ENCODE data around the gene KAT7. TPM values are rescaled to one million over a fixed set of nuclear protein-coding genes. Genes with fewer than 3 reads are reported as not detected.

The KAT7 gene
- total RNA-seq, 2 donors from 2014 or later, result 48.3 to 78.6 TPM

DNA sequence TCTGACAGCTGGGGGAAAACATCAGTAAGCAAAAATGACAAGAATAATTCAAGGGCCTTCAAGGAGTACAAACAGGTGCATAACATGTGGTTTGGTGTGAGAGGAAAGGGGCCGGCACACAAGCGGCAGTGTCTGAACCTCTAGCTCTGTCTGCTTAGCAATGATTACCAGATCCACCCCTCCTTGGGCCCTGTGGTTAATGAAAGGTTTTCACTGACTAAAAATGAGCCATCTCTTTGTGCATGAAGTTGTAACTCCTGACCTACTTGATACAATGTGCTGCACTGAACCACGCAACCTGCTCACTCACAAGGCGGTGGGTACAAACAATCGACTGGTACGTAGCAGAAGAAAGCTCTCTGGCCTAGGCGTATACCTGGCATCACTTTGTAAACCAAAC, 39.7 kb upstream of the KAT7 start:
- Histone ChIP-seq H3K36me3 (no peaks in the 10 kb centered on the region), H3K4me3 (no peak overlapping the region), H3K27ac (no peak overlapping the region), H3K4me1 (replicated peaks) (no peaks in the 10 kb centered on the region), H3K9me3 (no peaks in the 10 kb centered on the region), H3K27me3 (replicated peaks; ENCODE audit: insufficient read depth) (no peaks in the 10 kb centered on the region)
- TF ChIP-seq POLR2A (IDR thresholded peaks at IDR 0.05) (no peak), POLR2AphosphoS5 (IDR thresholded peaks at IDR 0.05) (no peak)
- TF ChIP-seq, protein P1, sequence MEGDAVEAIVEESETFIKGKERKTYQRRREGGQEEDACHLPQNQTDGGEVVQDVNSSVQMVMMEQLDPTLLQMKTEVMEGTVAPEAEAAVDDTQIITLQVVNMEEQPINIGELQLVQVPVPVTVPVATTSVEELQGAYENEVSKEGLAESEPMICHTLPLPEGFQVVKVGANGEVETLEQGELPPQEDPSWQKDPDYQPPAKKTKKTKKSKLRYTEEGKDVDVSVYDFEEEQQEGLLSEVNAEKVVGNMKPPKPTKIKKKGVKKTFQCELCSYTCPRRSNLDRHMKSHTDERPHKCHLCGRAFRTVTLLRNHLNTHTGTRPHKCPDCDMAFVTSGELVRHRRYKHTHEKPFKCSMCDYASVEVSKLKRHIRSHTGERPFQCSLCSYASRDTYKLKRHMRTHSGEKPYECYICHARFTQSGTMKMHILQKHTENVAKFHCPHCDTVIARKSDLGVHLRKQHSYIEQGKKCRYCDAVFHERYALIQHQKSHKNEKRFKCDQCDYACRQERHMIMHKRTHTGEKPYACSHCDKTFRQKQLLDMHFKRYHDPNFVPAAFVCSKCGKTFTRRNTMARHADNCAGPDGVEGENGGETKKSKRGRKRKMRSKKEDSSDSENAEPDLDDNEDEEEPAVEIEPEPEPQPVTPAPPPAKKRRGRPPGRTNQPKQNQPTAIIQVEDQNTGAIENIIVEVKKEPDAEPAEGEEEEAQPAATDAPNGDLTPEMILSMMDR (IDR thresholded peaks at IDR 0.05), result no peak
- intact Hi-C loops (cut with DNase I), result no loop called here
- no peak for DNase-seq (ENCODE audit: low spot score)
- WGBS, result 86% methylated on average over 7 of the region's 7 CpGs

DNA sequence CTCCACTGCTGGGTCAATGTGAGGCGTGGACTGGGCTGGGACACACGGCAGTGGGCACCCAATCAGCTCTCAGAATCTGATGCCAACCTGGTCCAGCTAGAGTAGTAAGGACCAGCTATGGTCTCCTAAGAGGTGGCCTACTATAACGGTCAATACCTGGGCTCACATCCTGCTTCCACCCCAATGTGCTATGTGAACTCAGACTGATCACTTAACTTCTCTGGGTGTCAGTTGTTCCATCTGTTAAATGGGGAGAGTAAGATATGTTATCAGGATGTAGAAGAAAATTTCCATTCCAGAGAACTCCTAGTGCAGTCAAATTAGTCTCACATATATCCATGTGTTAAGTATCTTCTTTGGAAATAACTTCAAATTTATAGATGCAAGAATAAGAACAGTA, 38.8 kb upstream of the KAT7 start:
- Histone ChIP-seq H3K9me3 (no peaks in the 10 kb centered on the region), H3K27ac (no peak overlapping the region), H3K4me1 (replicated peaks) (no peaks in the 10 kb centered on the region), H3K27me3 (replicated peaks; ENCODE audit: insufficient read depth) (no peaks in the 10 kb centered on the region), H3K4me3 (no peak overlapping the region), H3K36me3 (no peaks in the 10 kb centered on the region)
- TF ChIP-seq POLR2A (IDR thresholded peaks at IDR 0.05) (no peak), POLR2AphosphoS5 (IDR thresholded peaks at IDR 0.05) (no peak)
- TF ChIP-seq, protein P1 (IDR thresholded peaks at IDR 0.05), result no peak
- intact Hi-C loops (cut with DNase I), result no loop called here
- WGBS, result 86% methylated on average over 3 of the region's 3 CpGs
- no peak for DNase-seq (ENCODE audit: low spot score)

DNA sequence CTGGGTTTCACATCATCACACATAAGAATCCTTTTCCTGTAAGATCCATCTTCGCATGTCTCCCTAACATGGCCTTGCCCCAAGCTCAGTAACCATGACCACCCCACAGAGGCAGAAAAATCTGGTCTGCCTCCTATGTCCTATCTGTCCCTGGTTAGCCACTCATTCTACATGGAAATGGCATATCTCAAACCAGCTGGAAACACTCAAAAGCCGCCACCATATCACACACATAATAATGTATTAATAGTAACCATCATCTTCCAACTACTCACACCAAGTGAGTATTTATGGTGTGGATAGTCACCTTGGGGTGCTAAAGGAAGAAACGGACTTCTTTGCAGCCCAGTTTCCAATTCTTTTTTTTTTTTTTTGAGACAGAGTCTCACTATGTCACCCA, 36.0 kb upstream of the KAT7 start:
- no peak for TF ChIP-seq POLR2AphosphoS5 (IDR thresholded peaks at IDR 0.05)
- WGBS, result 89% methylated on average over 3 of the region's 3 CpGs
- DNase-seq (ENCODE audit: low spot score), result no peak
- Histone ChIP-seq H3K4me1 (replicated peaks) (no peaks in the 10 kb centered on the region), H3K27ac (no peak overlapping the region), H3K4me3 (no peak overlapping the region), H3K27me3 (replicated peaks; ENCODE audit: insufficient read depth) (no peaks in the 10 kb centered on the region), H3K9me3 (no peaks in the 10 kb centered on the region), H3K36me3 (no peaks in the 10 kb centered on the region)
- intact Hi-C loops (cut with DNase I), result no loop called here

DNA sequence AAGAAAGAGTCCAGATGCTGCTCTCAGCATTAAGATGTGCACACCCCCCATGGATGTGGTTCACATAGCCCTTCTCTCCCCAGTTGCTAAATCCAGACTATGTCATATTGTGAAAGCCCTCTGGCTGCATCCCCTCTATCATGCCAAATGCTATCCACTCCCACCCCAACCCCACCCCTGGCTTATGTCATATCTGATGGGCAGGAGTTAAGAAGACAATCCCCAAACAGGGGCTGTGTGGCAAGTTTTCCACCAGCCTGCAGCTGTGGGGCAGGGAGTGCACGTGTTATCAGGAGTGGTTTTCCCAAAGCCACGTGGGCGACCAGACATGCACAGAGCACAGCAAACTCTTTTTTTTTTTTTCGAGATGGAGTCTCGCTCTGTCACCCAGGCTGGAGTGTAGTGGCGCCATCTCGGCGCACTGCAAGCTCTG, 34.5 kb upstream of the KAT7 start:
- no peak for DNase-seq (ENCODE audit: low spot score)
- no peaks in the 10 kb centered on the region for H3K4me1 ChIP-seq (replicated peaks)
- H3K36me3 ChIP-seq, result no peaks in the 10 kb centered on the region
- H3K27ac ChIP-seq, result no peak overlapping the region
- H3K9me3 ChIP-seq, result no peaks in the 10 kb centered on the region
- intact Hi-C loops (cut with DNase I), result no loop called here
- H3K27me3 ChIP-seq (replicated peaks; ENCODE audit: insufficient read depth), result no peaks in the 10 kb centered on the region
- H3K4me3 ChIP-seq, result no peak overlapping the region
- TF ChIP-seq, protein P1 (IDR thresholded peaks at IDR 0.05), result no peak
- TF ChIP-seq POLR2AphosphoS5 (IDR thresholded peaks at IDR 0.05) (no peak), POLR2A (IDR thresholded peaks at IDR 0.05) (no peak)
- 67% methylated on average over 8 of the region's 8 CpGs for WGBS

DNA sequence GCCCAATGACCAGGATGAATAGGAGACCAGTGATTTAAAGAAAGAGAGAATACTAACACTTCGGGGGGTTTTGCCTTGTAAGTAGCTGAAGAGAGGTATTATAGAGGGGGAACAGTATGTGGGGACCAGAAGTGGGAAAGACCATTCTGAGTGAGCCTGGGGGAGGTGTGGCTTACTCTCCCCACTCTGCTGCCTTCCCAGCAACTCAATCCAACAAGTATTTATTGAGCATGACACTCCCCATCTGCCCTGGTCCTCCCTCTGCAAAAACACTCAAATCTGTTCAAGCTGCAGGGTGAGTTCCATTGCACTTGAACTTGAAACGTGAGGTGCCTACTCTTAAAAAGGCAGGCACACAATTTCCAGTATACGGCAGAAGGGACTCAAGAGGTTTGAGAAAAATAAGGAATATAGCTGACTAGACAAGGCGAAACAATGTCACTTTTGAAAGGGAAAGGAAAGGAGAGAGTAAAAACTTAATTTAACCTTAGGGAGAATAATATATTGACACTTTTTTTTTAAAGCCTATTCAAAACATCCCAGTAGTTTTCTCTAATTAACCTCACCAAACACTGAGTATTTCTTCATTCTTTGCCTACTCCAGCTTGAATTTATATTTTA, 32.7 kb upstream of the KAT7 start:
- intact Hi-C loops (cut with DNase I), result loop anchor here (5.0 kb wide), 1 partner anchor 33 kb away; no protein-coding TSS in a partner anchor

More for the DNA sequence above, 32.7 kb upstream of the KAT7 start:
- no peak overlapping the region for H3K27ac ChIP-seq
- H3K9me3 ChIP-seq, result no peaks in the 10 kb centered on the region
- DNase-seq (ENCODE audit: low spot score), result no peak
- H3K4me3 ChIP-seq, result no peak overlapping the region
- no peaks in the 10 kb centered on the region for H3K27me3 ChIP-seq (replicated peaks; ENCODE audit: insufficient read depth)
- TF ChIP-seq, protein P1 (IDR thresholded peaks at IDR 0.05), result no peak
- TF ChIP-seq POLR2AphosphoS5 (IDR thresholded peaks at IDR 0.05), result no peak
- no peak for TF ChIP-seq POLR2A (IDR thresholded peaks at IDR 0.05)
- no peaks in the 10 kb centered on the region for H3K36me3 ChIP-seq
- 72% methylated on average over 4 of the region's 4 CpGs for WGBS
- H3K4me1 ChIP-seq (replicated peaks), result no peaks in the 10 kb centered on the region
